WTC11 (cell line): Measurements from ENCODE around the gene CMTM6. TPM values are rescaled to one million over a fixed set of nuclear protein-coding genes. Genes with fewer than 3 reads are reported as not detected.

Experiments used
- ATAC-seq: fragments of 200-7000 bp; cut with Tn5 transposase; 2 replicates; pipeline ENCODE4 v1.10.0; 2021; ENCODE audit warnings: mild to moderate bottlenecking, moderate library complexity
- CTCF ChIA-PET: fragments of 300-600 bp; sonication (Branson Sonifier 250); formaldehyde crosslinking; loops from one replicate; lab custom pipeline; 2021; ENCODE audit warnings: antibody characterized with exemption; lab: Charles Lee
- POLR2A ChIA-PET: fragments of 350-600 bp; sonication (Branson Sonifier 250); formaldehyde crosslinking; loops from one replicate; lab custom pipeline; 2021; ENCODE audit warnings: antibody characterized with exemption; lab: Charles Lee
- DNase-seq: peaks from one replicate; pipeline ENCODE4 v3.0.0; 2021; ENCODE audit warnings: low spot score
- H3K27ac Mint-ChIP-seq: 2 replicates; pipeline ENCODE4 v1.8.0; 2021; ENCODE audit warnings: mixed read lengths
- H3K27me3 Mint-ChIP-seq: 2 replicates; pipeline ENCODE4 v1.8.0; 2021; ENCODE audit warnings: low read depth, mild to moderate bottlenecking, moderate library complexity, mixed read lengths
- H3K36me3 Mint-ChIP-seq: 2 replicates; pipeline ENCODE4 v1.8.0; 2021; ENCODE audit warnings: mixed read lengths
- H3K4me1 Mint-ChIP-seq: 2 replicates; pipeline ENCODE4 v1.8.0; 2022; ENCODE audit warnings: mixed read lengths
- H3K4me3 Mint-ChIP-seq: 2 replicates; pipeline ENCODE4 v1.8.0; 2021; ENCODE audit warnings: mild to moderate bottlenecking, moderate library complexity, mixed read lengths
- H3K9me3 Mint-ChIP-seq: 2 replicates; pipeline ENCODE4 v1.8.0; 2021; ENCODE audit warnings: mixed read lengths
- ATF1 ChIP-seq: sonication (generic); formaldehyde crosslinking; IDR thresholded peaks from 2 replicates; pipeline ENCODE4 v1.8.1; 2023; ENCODE audit warnings: mild to moderate bottlenecking, moderate library complexity, missing genetic modification reagents
- CBFB ChIP-seq: sonication (generic); formaldehyde crosslinking; IDR thresholded peaks from 2 replicates; pipeline ENCODE4 v1.8.1; 2022; ENCODE audit warnings: mild to moderate bottlenecking, low read depth, missing genetic modification reagents
- CREM ChIP-seq: sonication (generic); formaldehyde crosslinking; IDR thresholded peaks from 2 replicates; pipeline ENCODE4 v1.8.1; 2022; ENCODE audit warnings: mild to moderate bottlenecking, missing genetic modification reagents, moderate library complexity
- IRF2 ChIP-seq: sonication (generic); formaldehyde crosslinking; IDR thresholded peaks from 2 replicates; pipeline ENCODE4 v1.8.0; 2022; ENCODE audit warnings: low read depth, missing genetic modification reagents, borderline replicate concordance
- NFYB ChIP-seq: sonication (generic); formaldehyde crosslinking; conservative IDR thresholded peaks from 2 replicates; pipeline ENCODE4 v1.8.0; 2022; ENCODE audit warnings: low read depth, missing genetic modification reagents
- NR1H2 ChIP-seq: sonication (generic); formaldehyde crosslinking; IDR thresholded peaks from 2 replicates; pipeline ENCODE4 v1.9.0; 2021; ENCODE audit warnings: mild to moderate bottlenecking, moderate library complexity, missing genetic modification reagents
- SMAD4 ChIP-seq: sonication (generic); formaldehyde crosslinking; IDR thresholded peaks from 2 replicates; pipeline ENCODE4 v1.8.0; 2022; ENCODE audit warnings: mild to moderate bottlenecking, missing genetic modification reagents
- SOX15 ChIP-seq: fragments of 250-450 bp; sonication (Bioruptor Pico); IDR thresholded peaks from 2 replicates; pipeline ENCODE4 v1.9.0; 2021; ENCODE audit warnings: mild to moderate bottlenecking
- TP53 ChIP-seq: sonication (generic); formaldehyde crosslinking; IDR thresholded peaks from 2 replicates; pipeline ENCODE4 v1.8.1; 2023; ENCODE audit warnings: mild to moderate bottlenecking, missing genetic modification reagents
- ZNF671 ChIP-seq: fragments of 250-450 bp; sonication (Bioruptor Pico); IDR thresholded peaks from 2 replicates; pipeline ENCODE4 v1.8.0; 2021; ENCODE audit warnings: mild to moderate bottlenecking
- total RNA-seq: library from RNA; stranded (reverse); gene quantifications from 3 replicates; pipeline ENCODE4 v1.2.3, GENCODE V29; 2021
- TF ChIP-seq, protein P1 (sequence below): fragments of 250-450 bp; sonication (Bioruptor Pico); IDR thresholded peaks from 2 replicates; pipeline ENCODE4 v1.9.0; 2021; ENCODE audit warnings: mild to moderate bottlenecking, borderline replicate concordance
- TF ChIP-seq, protein P2 (sequence below): sonication (generic); formaldehyde crosslinking; IDR thresholded peaks from 2 replicates; pipeline ENCODE4 v1.8.0; 2022; ENCODE audit warnings: mild to moderate bottlenecking, missing genetic modification reagents
- TF ChIP-seq, protein P3 (sequence below): sonication (generic); formaldehyde crosslinking; IDR thresholded peaks from 2 replicates; pipeline ENCODE4 v1.8.0; 2022; ENCODE audit warnings: missing genetic modification reagents
- TF ChIP-seq, protein P4 (sequence below): fragments of 250-450 bp; sonication (Bioruptor Pico); IDR thresholded peaks from 2 replicates; pipeline ENCODE4 v1.8.0; 2021; ENCODE audit warnings: mild to moderate bottlenecking
- TF ChIP-seq, protein P5 (sequence below): sonication (generic); formaldehyde crosslinking; IDR thresholded peaks from 2 replicates; pipeline ENCODE4 v1.8.1; 2023; ENCODE audit warnings: mild to moderate bottlenecking, moderate library complexity, missing genetic modification reagents

The CMTM6 gene
- total RNA-seq, 1 experiment from 2014 or later, result 42.3 TPM

DNA sequence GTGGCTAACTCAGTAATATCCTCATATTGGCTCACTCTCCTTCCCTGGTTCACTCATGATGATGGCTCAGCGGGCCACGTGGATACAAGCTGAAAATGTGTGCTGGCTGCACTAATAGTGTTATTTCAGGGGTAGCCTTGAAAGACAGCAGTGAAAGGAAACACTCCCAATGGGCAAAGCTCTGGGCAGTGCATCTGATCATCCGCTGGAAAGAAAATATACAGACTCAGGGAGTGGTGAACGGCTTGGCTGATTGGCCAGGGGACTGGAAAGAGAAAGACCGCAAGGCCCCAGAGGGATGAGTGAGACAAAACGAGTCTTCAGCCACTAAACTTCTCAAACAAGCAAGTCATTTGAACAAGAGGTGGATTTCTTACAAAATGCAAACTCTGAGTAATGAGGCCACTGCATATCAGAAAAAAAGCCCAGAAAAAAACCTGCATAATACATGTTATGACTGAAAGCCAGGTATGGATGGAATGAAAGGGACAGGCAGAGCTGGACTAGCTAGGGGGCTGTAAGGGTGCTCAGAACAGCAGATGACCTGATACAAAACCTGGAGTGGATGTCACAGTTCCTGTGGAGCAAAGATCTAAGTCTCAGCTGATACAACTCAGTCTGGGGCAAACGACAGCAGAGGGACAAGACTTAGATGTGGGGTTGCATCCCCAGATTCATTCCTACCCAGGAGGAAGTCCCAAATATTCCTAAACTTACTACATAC, 33.3 kb downstream of the CMTM6 start:
- TF ChIP-seq ATF1, result no peak
- TF ChIP-seq, protein P1, sequence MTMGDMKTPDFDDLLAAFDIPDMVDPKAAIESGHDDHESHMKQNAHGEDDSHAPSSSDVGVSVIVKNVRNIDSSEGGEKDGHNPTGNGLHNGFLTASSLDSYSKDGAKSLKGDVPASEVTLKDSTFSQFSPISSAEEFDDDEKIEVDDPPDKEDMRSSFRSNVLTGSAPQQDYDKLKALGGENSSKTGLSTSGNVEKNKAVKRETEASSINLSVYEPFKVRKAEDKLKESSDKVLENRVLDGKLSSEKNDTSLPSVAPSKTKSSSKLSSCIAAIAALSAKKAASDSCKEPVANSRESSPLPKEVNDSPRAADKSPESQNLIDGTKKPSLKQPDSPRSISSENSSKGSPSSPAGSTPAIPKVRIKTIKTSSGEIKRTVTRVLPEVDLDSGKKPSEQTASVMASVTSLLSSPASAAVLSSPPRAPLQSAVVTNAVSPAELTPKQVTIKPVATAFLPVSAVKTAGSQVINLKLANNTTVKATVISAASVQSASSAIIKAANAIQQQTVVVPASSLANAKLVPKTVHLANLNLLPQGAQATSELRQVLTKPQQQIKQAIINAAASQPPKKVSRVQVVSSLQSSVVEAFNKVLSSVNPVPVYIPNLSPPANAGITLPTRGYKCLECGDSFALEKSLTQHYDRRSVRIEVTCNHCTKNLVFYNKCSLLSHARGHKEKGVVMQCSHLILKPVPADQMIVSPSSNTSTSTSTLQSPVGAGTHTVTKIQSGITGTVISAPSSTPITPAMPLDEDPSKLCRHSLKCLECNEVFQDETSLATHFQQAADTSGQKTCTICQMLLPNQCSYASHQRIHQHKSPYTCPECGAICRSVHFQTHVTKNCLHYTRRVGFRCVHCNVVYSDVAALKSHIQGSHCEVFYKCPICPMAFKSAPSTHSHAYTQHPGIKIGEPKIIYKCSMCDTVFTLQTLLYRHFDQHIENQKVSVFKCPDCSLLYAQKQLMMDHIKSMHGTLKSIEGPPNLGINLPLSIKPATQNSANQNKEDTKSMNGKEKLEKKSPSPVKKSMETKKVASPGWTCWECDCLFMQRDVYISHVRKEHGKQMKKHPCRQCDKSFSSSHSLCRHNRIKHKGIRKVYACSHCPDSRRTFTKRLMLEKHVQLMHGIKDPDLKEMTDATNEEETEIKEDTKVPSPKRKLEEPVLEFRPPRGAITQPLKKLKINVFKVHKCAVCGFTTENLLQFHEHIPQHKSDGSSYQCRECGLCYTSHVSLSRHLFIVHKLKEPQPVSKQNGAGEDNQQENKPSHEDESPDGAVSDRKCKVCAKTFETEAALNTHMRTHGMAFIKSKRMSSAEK (CRISPR knock-in tag), result no peak
- TF ChIP-seq, protein P2, sequence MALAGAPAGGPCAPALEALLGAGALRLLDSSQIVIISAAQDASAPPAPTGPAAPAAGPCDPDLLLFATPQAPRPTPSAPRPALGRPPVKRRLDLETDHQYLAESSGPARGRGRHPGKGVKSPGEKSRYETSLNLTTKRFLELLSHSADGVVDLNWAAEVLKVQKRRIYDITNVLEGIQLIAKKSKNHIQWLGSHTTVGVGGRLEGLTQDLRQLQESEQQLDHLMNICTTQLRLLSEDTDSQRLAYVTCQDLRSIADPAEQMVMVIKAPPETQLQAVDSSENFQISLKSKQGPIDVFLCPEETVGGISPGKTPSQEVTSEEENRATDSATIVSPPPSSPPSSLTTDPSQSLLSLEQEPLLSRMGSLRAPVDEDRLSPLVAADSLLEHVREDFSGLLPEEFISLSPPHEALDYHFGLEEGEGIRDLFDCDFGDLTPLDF (CRISPR knock-in tag), result no peak
- no peak for TF ChIP-seq SMAD4
- TF ChIP-seq CREM (CRISPR knock-in tag), result no peak
- TF ChIP-seq, protein P3, sequence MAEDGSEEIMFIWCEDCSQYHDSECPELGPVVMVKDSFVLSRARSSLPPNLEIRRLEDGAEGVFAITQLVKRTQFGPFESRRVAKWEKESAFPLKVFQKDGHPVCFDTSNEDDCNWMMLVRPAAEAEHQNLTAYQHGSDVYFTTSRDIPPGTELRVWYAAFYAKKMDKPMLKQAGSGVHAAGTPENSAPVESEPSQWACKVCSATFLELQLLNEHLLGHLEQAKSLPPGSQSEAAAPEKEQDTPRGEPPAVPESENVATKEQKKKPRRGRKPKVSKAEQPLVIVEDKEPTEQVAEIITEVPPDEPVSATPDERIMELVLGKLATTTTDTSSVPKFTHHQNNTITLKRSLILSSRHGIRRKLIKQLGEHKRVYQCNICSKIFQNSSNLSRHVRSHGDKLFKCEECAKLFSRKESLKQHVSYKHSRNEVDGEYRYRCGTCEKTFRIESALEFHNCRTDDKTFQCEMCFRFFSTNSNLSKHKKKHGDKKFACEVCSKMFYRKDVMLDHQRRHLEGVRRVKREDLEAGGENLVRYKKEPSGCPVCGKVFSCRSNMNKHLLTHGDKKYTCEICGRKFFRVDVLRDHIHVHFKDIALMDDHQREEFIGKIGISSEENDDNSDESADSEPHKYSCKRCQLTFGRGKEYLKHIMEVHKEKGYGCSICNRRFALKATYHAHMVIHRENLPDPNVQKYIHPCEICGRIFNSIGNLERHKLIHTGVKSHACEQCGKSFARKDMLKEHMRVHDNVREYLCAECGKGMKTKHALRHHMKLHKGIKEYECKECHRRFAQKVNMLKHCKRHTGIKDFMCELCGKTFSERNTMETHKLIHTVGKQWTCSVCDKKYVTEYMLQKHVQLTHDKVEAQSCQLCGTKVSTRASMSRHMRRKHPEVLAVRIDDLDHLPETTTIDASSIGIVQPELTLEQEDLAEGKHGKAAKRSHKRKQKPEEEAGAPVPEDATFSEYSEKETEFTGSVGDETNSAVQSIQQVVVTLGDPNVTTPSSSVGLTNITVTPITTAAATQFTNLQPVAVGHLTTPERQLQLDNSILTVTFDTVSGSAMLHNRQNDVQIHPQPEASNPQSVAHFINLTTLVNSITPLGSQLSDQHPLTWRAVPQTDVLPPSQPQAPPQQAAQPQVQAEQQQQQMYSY (CRISPR knock-in tag), result no peak
- TF ChIP-seq, protein P4, sequence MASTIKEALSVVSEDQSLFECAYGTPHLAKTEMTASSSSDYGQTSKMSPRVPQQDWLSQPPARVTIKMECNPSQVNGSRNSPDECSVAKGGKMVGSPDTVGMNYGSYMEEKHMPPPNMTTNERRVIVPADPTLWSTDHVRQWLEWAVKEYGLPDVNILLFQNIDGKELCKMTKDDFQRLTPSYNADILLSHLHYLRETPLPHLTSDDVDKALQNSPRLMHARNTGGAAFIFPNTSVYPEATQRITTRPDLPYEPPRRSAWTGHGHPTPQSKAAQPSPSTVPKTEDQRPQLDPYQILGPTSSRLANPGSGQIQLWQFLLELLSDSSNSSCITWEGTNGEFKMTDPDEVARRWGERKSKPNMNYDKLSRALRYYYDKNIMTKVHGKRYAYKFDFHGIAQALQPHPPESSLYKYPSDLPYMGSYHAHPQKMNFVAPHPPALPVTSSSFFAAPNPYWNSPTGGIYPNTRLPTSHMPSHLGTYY, result no peak
- TF ChIP-seq, protein P5, sequence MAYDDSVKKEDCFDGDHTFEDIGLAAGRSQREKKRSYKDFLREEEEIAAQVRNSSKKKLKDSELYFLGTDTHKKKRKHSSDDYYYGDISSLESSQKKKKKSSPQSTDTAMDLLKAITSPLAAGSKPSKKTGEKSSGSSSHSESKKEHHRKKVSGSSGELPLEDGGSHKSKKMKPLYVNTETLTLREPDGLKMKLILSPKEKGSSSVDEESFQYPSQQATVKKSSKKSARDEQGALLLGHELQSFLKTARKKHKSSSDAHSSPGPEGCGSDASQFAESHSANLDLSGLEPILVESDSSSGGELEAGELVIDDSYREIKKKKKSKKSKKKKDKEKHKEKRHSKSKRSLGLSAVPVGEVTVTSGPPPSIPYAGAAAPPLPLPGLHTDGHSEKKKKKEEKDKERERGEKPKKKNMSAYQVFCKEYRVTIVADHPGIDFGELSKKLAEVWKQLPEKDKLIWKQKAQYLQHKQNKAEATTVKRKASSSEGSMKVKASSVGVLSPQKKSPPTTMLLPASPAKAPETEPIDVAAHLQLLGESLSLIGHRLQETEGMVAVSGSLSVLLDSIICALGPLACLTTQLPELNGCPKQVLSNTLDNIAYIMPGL (CRISPR knock-in tag), result no peak
- no peak for TF ChIP-seq SOX15 (CRISPR knock-in tag)
- no peak for TF ChIP-seq IRF2
- no peak for TF ChIP-seq NR1H2 (CRISPR knock-in tag)
- TF ChIP-seq NFYB, result no peak
- TF ChIP-seq TP53 (CRISPR knock-in tag), result no peak
- TF ChIP-seq ZNF671, result no peak
- TF ChIP-seq CBFB (CRISPR knock-in tag), result no peak
- no peak for DNase-seq
- Mint-ChIP-seq H3K27me3 (no peaks in the 10 kb centered on the region), H3K9me3 (no peaks in the 10 kb centered on the region; the same call in 1 of the 2 replicates), H3K27ac (peak overlapping the region; percentile 22; the same call in 1 of the 2 replicates), H3K36me3 (peaks cover 11% of the 10 kb centered on the region; the same call in 1 of the 2 replicates), H3K4me1 (peaks cover 8% of the 10 kb centered on the region), H3K4me3 (no peak overlapping the region)
- no peak for ATAC-seq
- ChIA-PET CTCF (interaction anchor here (0.7 to 2.5 kb wide), 5 partner anchors 11 to 95 kb away, joined by 3 to 33 read pairs (median 3); no protein-coding TSS in a partner anchor), POLR2A (no interaction called here)
